HK-2 (cell line): ENCODE measurements around the gene ZNF277.

Experiments
- DNase-seq: peaks from one replicate; pipeline ENCODE4 v3.0.0-alpha.2; 2018; ENCODE audit not compliant: unreplicated experiment

Gene ZNF277

GRCh38 chr7:112254156-112254555 lies 47.7 kb downstream of the ZNF277 start:
- no peak for DNase-seq

- DNase-seq = no peak
These were observed 48.4 kb downstream of the ZNF277 start for GRCh38 chr7:112254709-112255387.

GRCh38 chr7:112255388-112255720 lies 48.9 kb downstream of the ZNF277 start:
- DNase-seq = no peak

- no peak for DNase-seq
These were observed 50.6 kb downstream of the ZNF277 start for GRCh38 chr7:112257073-112257472.

DNA sequence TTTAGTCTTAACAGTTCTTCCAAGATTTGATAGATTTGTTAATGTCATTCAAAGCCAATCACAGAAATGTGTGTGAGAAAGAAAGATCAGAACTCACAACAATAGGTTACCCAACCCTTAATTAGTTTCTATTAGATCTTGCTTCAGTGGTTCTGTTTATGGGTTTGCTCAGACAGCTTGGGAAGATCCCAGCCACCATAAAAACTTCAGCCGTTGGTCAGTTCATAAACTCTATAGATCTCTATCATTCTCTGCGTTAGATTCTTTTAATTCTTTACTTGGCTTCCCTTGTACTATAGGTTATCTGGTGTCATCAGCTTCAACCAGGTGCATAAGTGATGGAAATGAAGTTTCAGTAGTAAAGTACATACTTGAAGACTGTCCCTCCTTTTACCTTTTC lies 54.4 kb downstream of the ZNF277 start:
- DNase-seq = no peak

- DNase-seq = no peak
These were observed 55.5 kb downstream of the ZNF277 start for GRCh38 chr7:112262036-112262435.

DNA sequence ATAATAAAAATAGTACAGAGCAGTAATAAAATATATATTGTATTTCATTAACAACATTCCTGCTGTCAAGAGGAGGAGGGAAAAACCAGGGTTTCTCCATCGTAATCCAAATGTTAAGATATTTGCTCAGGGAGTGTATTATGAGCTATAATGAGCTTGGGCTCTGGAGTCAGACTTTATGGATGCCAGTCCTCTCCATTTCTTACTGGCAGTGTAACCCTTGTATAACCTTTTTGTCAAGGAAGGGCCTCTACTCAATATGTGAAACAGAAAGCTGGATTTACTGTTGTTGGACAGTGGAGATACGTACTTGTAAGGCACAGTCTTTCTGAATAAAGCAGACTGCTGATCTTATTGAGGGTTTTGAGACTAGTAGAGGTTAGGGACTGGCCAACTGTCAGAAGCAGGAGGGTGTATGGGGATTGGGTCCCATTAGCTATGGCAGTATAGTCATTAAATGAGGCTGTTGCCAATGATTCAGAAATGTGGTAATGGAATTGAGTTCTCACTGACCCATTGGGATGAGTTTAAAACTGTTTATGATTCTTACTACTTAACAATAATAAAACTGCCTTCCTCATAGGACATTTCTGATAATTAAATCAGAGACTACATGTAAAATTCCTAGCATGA lies 56.5 kb downstream of the ZNF277 start:
- DNase-seq = no peak

- no peak for DNase-seq
These were observed 57.0 kb downstream of the ZNF277 start for GRCh38 chr7:112263519-112263918.

DNA sequence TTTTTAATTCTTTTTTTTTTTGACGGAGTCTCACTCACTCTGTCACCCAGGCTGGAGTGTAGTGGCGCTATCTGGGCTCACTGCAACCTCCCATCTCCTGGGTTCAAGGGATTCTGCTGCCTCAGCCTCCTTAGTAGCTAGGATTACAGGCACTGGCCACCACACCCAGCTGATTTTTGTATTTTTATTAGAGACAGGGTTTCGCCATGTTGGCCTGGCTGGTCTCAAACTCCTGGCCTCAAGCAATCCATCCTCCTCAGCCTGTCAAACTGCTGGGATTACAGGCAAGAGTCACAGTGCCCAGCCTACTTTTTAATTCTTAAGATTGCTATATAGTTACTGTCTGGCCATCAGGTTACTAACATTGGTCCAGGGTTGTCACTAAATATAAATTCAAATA lies 59.6 kb downstream of the ZNF277 start:
- no peak for DNase-seq

DNA sequence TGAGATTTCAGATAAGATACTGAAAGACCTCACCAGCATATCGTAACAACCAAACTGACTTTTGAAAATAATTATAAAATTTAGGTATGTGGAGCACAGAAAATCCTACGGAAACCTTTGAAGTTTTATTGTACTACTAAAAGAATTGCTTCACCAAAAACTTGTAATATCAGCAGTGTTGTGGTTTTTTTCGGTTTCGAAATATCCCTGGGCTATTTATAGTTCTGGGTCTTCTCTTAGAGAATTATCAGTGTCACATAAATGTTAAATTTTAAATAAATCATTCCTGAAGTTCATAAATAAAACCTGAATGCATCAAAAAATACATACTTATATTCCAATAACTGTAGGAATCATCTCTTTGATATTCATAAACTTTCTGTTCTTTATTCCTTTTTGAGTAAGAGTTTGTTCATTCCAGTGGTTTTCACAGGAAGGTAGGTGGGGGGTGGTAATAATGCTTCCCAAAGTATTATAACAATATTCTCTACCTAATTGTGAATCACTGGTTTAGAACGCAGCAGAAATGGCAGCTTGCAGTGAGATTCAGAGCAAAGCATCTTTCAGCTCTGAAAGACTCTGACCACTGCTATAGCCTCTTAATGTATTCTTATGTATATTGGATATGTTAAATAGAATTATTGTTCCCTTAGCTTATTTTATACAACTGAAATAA lies 60.2 kb downstream of the ZNF277 start:
- no peak for DNase-seq

GRCh38 chr7:112267944-112268691 lies 61.6 kb downstream of the ZNF277 start:
- no peak for DNase-seq

- no peak for DNase-seq
These were observed 64.7 kb downstream of the ZNF277 start for GRCh38 chr7:112271162-112271561.

GRCh38 chr7:112272921-112273561 lies 66.5 kb downstream of the ZNF277 start:
- no peak for DNase-seq

- DNase-seq = no peak
These were observed 72.5 kb downstream of the ZNF277 start for GRCh38 chr7:112279042-112279441.

- no peak for DNase-seq
These were observed 73.8 kb downstream of the ZNF277 start for GRCh38 chr7:112280267-112280666.

- DNase-seq = no peak
These were observed 76.1 kb downstream of the ZNF277 start for GRCh38 chr7:112282476-112283188.

GRCh38 chr7:112283382-112283910 lies 77.0 kb downstream of the ZNF277 start:
- DNase-seq = no peak

GRCh38 chr7:112286250-112287086 lies 80.0 kb downstream of the ZNF277 start:
- no peak for DNase-seq

GRCh38 chr7:112288301-112288700 lies 81.8 kb downstream of the ZNF277 start:
- DNase-seq = no peak

- no peak for DNase-seq
These were observed 83.6 kb downstream of the ZNF277 start for GRCh38 chr7:112290065-112290464.
